Right atrium auricular region (tissue), 2 donors: ENCODE measurements around the gene UGT1A10. TPM values are rescaled to one million over a fixed set of nuclear protein-coding genes. Genes with fewer than 3 reads are reported as not detected.

Experiments
- DNase-seq: peaks from one replicate; pipeline ENCODE4 v3.0.0-alpha.2; 2019; ENCODE audit warnings: low spot score
- H3K27ac ChIP-seq, 2 donors: fragments of 200-600 bp; sonication (generic); 1 replicate in 1 of 2; 2 replicates in 1 of 2; pipeline ENCODE4 v1.5.1; 2016 to 2019
- H3K27me3 ChIP-seq, 2 donors: fragments of 200-600 bp; sonication (generic); one replicate each; pipeline versions ENCODE4 v1.5.1 to v1.6.0; 2017 to 2019
- H3K36me3 ChIP-seq: fragments of 200-600 bp; sonication (generic); one replicate; pipeline ENCODE4 v1.5.1; 2016
- H3K4me1 ChIP-seq, 2 donors: fragments of 200-600 bp; sonication (generic); one replicate each; pipeline versions ENCODE4 v1.5.1 to v1.6.0; 2017 to 2019
- H3K4me3 ChIP-seq, 2 donors: fragments of 200-600 bp; sonication (generic); 1 replicate in 1 of 2; 2 replicates in 1 of 2; pipeline ENCODE4 v1.5.1; 2017 to 2019; ENCODE audit warnings: mild to moderate bottlenecking in 1 of 2, moderate library complexity in 1 of 2
- H3K9me3 ChIP-seq, 2 donors: fragments of 200-600 bp; sonication (generic); one replicate each; pipeline ENCODE4 v1.5.1; 2019
- total RNA-seq, 2 donors: library from RNA; depleted of rRNA; stranded (reverse); fragments of >200 nt; gene quantifications; one replicate each; pipeline ENCODE4 v1.1.0, GENCODE V29; 2016
- TF ChIP-seq, protein P1 (sequence below), 2 donors: fragments of 200-600 bp; sonication (generic); IDR thresholded peaks; one replicate each; pipeline ENCODE4 v1.5.1; 2019; ENCODE audit warnings: antibody characterized with exemption in 2 of 2

UGT1A10 gene
- total RNA-seq, 2 donors from 2014 or later: not detected

GRCh38 chr2:233764264-233764663 is 128.0 kb downstream of the UGT1A10 start:
- H3K9me3 ChIP-seq: no peaks in the 10 kb centered on the region
- H3K27ac ChIP-seq: no peak overlapping the region
- TF ChIP-seq, protein P1, sequence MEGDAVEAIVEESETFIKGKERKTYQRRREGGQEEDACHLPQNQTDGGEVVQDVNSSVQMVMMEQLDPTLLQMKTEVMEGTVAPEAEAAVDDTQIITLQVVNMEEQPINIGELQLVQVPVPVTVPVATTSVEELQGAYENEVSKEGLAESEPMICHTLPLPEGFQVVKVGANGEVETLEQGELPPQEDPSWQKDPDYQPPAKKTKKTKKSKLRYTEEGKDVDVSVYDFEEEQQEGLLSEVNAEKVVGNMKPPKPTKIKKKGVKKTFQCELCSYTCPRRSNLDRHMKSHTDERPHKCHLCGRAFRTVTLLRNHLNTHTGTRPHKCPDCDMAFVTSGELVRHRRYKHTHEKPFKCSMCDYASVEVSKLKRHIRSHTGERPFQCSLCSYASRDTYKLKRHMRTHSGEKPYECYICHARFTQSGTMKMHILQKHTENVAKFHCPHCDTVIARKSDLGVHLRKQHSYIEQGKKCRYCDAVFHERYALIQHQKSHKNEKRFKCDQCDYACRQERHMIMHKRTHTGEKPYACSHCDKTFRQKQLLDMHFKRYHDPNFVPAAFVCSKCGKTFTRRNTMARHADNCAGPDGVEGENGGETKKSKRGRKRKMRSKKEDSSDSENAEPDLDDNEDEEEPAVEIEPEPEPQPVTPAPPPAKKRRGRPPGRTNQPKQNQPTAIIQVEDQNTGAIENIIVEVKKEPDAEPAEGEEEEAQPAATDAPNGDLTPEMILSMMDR (IDR thresholded peaks at IDR 0.05): no peak

DNA sequence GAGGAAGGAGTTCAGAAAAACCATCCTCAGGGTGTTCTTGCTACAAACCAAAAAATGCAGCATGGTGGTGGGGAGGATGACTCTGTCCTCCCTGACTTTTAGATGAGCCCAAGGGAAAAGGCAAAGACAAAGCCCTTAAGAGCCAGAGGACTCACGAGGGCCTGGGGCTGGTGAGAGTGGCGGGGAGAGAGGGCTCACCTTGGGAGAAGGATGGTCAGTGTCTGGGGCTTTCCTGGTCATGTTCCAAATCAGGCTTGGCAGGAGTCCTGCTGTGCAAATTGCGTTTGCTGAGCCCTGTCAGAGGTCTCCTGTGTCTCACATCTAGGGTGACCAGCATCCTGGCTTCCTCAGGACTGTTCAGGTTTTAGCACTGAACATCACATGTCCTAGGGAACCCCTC is 128.5 kb downstream of the UGT1A10 start:
- no peak for DNase-seq
- no peak overlapping the region for H3K27ac ChIP-seq
- H3K27me3 ChIP-seq: no peaks in the 10 kb centered on the region
- no peak overlapping the region for H3K4me3 ChIP-seq
- no peaks in the 10 kb centered on the region for H3K4me1 ChIP-seq
- H3K9me3 ChIP-seq: no peaks in the 10 kb centered on the region
- TF ChIP-seq, protein P1 (IDR thresholded peaks at IDR 0.05): no peak
- H3K36me3 ChIP-seq: no peaks in the 10 kb centered on the region

More at GRCh38 chr2:233764264-233764663, 128.0 kb downstream of the UGT1A10 start:
- no peaks in the 10 kb centered on the region for H3K36me3 ChIP-seq
- no peaks in the 10 kb centered on the region for H3K27me3 ChIP-seq
- no peak overlapping the region for H3K4me3 ChIP-seq
- no peak for DNase-seq
- H3K4me1 ChIP-seq: no peaks in the 10 kb centered on the region

DNA sequence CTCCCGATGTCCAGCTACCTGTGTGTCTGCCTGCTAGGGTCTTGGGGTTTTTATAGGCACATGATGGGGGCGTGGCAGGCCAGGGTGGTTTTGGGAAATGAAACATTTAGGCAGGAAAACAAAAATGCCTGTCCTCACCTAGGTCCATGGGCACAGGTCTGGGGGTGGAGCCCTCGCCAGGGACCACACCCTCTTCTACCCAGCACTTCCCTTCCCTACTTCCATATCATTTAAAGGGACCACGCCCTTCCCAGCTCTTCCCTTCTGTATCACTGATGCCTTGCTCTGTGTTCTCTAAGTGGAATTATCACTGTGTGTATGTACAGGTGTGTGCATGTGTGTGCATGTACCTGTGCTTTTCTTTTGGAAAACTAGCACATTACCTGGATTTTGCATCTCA is 130.2 kb downstream of the UGT1A10 start:
- Histone ChIP-seq H3K27ac (no peak overlapping the region), H3K4me3 (no peak overlapping the region), H3K27me3 (no peaks in the 10 kb centered on the region), H3K36me3 (no peaks in the 10 kb centered on the region), H3K4me1 (no peaks in the 10 kb centered on the region), H3K9me3 (no peaks in the 10 kb centered on the region)
- TF ChIP-seq, protein P1 (IDR thresholded peaks at IDR 0.05): no peak
- no peak for DNase-seq

- Histone ChIP-seq H3K4me1 (no peaks in the 10 kb centered on the region), H3K36me3 (no peaks in the 10 kb centered on the region), H3K4me3 (no peak overlapping the region), H3K27ac (no peak overlapping the region), H3K27me3 (no peaks in the 10 kb centered on the region), H3K9me3 (no peaks in the 10 kb centered on the region)
- no peak for DNase-seq
- TF ChIP-seq, protein P1 (IDR thresholded peaks at IDR 0.05): no peak
Observed at GRCh38 chr2:233768076-233768475, 131.8 kb downstream of the UGT1A10 start.

GRCh38 chr2:233769260-233769659 is 133.0 kb downstream of the UGT1A10 start:
- no peak for DNase-seq
- no peaks in the 10 kb centered on the region for H3K27me3 ChIP-seq

GRCh38 chr2:233772153-233772552 is 135.9 kb downstream of the UGT1A10 start:
- Histone ChIP-seq H3K4me3 (no peak overlapping the region), H3K9me3 (peaks cover 0 to 8% of the 10 kb centered on the region in 2 donors), H3K27ac (no peak overlapping the region), H3K4me1 (no peaks in the 10 kb centered on the region), H3K36me3 (no peaks in the 10 kb centered on the region), H3K27me3 (no peaks in the 10 kb centered on the region)
- no peak for DNase-seq
- TF ChIP-seq, protein P1 (IDR thresholded peaks at IDR 0.05): no peak

More at GRCh38 chr2:233769260-233769659, 133.0 kb downstream of the UGT1A10 start:
- TF ChIP-seq, protein P1 (IDR thresholded peaks at IDR 0.05): no peak
- H3K4me1 ChIP-seq: no peaks in the 10 kb centered on the region
- no peak overlapping the region for H3K27ac ChIP-seq
- H3K36me3 ChIP-seq: no peaks in the 10 kb centered on the region
- no peaks in the 10 kb centered on the region for H3K9me3 ChIP-seq
- no peak overlapping the region for H3K4me3 ChIP-seq
